NCI-H526 (cell line): ENCODE data around the gene CTF1.
"Not testable (repeated sequence)": the region's sequence is repeated elsewhere in the genome, so short reads cannot be mapped to it uniquely, and the experiment has no call there.

Experiments used
- DNase-seq, 2 experiments: peaks; one replicate each; lab custom pipeline; 2025; lab: John Stamatoyannopoulos, UW

Gene CTF1

GRCh38 chr16:30930160-30930571, 33.8 kb downstream of the CTF1 start:
- DNase-seq: no peak

- DNase-seq: no peak
Observed at GRCh38 chr16:30931068-30931650, 34.7 kb downstream of the CTF1 start.

DNA sequence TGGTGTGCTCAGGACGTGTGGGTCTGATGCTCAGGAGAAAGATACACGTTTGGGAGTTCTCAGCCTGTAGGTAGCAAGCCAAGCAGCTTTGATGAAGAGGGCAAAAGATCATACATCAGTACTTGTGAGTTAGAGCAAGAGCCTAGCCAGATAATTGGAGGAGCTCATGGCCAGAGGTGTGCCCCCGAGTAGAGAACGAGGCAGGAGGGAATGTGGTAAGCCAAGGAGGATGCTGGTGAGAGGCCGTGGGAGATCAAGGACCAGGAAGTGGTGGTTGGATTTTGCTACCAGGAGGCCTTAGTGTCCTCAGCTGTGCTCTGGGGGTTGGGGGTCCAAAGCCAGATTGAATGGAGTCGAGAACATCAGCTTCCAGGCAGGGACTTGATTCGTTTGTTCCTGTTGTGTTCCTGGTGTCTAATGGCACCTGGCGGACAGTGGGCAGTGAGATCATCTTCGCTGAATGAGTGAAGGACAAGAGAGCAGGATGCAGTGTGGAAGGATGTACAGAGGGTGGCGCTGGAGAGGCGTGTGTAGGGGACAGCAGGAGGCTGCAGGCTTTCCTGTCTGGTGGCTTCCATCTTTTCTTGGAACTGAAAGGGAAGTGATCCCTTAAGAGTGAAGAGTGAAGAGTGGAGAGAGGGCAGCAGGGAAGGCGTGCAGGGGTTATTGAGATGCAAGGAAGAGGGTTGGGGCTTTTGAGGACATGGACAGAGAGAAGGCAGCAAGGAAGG, 38.6 kb downstream of the CTF1 start:
- DNase-seq: peak in 1 of 2 experiments; percentile 40

DNA sequence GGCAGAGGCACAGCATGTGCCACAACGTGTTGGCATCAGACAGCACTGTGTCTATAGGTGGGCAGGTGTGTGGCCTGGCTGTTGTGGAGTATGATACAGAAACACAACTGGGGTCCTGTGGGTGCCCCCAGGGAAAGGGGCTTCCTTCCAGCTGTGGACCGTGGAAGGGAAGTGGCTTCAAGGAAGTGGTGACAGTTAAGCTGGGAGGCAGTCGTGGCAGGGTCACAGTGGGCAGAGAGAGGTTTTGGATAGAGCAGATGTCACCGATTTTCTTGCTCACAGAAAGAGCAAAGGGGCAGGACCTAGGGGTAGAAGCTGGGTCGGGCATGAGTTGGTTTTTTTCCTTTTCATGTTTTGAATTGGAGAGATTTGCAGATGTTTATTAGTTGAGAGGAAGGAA, 41.3 kb downstream of the CTF1 start:
- DNase-seq: no peak

GRCh38 chr16:30939571-30939970, 43.2 kb downstream of the CTF1 start:
- not testable (repeated sequence) for DNase-seq

GRCh38 chr16:30941600-30942425, 45.4 kb downstream of the CTF1 start:
- peak in 1 of 2 experiments; percentile 74 for DNase-seq

DNA sequence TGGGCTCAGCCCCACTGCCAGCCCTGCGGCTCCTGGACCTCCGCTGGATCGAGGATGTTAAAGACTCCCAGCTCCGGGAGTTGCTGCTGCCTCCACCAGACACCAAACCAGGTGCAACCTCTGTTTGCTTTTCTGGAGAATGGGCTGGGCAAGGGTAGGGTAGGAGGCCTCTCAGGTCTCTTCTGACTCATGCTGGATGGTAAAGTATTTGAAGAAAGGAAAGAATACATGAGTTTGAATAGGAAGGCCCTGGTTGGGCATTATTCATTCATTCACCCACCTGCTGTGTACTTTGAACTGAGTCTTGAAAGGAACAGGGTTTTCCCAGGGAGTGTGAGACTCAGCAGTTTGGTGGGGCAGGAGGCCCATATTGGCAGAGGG, 46.0 kb downstream of the CTF1 start:
- DNase-seq: no peak

DNA sequence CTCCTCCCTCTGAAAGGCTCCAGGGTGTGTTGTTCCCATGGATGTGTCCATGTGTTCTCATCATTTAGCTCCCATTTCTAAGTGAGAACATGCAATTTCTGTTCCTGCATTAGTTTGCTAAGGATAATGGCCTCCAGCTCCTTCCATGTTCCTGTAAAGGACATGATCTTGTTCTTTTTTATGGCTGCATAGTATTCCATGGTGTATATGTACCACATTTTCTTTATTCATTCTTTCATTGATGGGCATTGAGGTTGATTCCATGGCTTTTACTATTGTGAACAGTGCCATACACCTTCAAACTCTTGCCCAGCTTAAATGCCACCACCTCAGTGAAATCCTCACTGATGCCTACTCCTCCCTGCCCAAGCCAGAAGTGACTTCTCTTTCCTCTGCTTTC, 47.9 kb downstream of the CTF1 start:
- no peak for DNase-seq

DNA sequence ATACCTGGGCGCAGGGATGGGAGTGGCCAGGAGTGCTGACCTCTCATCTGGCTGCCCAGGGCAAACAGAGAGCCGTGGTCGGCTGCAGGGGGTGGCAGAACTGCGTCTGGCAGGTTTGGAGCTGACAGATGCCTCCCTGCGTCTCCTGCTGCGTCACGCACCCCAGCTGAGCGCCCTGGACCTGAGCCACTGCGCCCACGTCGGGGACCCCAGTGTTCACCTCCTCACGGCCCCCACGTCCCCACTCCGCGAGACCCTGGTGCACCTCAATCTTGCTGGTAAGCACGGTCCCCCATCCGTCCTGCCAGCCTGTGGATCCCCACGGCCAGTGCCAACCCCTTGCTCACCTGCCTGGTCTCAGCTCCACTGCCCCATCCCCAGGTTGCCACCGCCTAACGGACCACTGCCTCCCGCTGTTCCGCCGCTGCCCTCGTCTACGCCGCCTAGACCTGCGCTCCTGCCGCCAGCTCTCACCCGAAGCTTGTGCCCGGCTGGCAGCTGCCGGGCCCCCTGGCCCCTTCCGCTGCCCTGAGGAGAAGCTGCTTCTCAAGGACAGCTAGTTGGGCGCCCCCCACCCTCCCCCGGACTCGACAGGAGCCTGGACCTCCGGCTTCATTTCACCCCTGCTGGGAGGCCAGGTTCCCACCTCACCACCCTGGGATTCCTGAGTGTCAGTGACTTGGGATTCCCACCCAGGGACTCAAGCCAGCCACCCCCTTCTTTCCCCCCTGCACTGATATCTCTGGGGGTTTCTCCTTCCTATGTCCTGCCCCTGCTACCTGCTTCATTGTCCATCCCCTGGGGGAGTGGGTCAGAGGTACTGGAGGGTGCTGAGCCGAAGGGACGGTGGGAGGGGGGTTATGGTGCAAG, 50.5 kb downstream of the CTF1 start:
- no peak for DNase-seq

GRCh38 chr16:30947541-30947858, 51.1 kb downstream of the CTF1 start:
- no peak for DNase-seq

DNA sequence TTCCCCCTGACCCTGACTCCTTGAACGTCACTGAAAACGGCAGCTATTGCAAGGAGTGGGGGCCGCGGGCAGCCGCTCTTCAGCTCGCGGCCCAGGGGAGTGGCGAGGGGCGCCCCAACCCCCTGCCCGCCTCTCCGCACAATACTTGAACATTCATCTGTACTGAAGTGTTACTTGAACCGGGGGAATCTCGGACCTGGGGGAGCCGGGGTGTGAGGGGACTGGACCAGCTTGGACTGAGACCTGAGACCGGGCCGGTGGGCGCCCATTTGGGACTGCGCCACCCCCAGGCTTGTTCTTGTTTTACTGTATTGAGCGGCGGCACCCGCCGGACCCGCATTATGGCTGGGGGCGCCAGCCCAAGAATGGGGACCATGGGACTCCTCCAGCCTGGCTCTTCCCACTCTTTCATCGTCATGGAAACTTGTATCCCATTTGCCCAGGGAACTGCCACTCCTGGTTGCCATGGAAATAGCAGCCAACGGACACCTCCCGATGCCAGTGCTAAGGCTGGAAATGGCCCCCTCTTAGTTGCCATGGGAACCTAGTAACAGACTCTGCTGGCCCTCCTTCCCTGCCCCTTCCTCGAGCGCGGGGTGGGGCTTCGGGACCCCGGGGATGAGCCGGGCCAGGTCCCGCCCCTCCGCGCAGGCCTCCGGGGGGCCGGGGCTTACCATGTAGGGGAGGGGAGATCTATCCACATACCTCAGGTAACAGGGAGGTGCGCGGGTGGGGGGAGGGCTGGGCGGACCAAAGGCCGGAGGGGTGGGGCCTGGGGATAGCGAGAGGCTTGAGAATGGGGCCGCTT, 51.6 kb downstream of the CTF1 start:
- peak; percentile 79 to 85 for DNase-seq

GRCh38 chr16:30948667-30949649, 52.5 kb downstream of the CTF1 start, which contains the start of gene ORAI3:
Gene ORAI3, plus strand, starts transcription at chr16:30949068. Its CDS starts 222 bp downstream, at chr16:30949290.
- DNase-seq: peak; percentile 18 to 66

- DNase-seq: peak in 1 of 2 experiments; percentile 61
Observed at GRCh38 chr16:30949650-30950515, 53.5 kb downstream of the CTF1 start.

DNA sequence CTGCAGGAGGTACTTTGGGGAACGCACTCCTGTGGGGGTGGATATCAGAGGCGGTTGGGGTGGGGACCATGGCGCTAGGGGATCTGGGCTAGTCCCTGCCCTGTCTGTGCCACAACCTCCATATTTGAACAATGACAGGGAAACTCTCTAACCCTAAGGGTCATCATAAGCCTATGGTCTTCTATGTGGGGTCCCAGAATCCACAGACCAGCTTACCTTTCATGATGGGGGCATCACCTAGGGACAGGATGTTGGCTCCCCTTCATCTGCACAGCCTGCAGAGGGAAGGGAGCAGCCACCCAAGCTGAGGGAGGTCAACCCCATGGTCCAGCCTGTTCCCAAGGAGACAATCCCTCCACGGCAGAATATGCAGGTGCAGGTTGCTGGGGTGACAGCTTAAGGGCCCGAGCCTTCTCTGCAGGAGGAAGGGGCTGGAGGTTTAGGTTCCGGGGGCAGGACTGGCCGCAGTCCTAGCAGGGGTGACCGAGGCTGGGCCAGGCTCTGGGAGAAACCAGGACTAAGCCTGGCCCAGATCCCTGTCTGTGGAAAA, 54.2 kb downstream of the CTF1 start:
- DNase-seq: no peak

DNA sequence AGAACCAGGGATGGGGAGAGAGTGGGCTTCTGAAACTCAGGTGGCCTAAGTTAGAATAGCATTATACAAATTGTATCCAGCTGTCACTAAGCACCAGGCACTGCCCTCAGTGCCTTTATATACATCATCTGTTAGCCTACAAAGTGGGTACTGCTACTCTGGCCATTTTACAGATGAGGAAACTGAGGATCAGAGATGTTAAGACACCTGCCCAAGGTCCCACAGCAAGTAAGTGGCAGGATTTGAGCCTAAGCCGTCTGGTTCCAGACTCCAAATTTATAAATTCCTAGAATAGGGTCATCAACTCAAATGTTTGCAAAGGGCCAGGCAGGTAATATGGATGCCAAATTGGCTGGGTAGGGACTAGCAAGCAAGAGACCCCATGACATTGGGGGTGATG, 54.8 kb downstream of the CTF1 start:
- DNase-seq: no peak

GRCh38 chr16:30951750-30952149, 55.3 kb downstream of the CTF1 start:
- no peak for DNase-seq

- DNase-seq: no peak
Observed at GRCh38 chr16:30953111-30953510, 56.7 kb downstream of the CTF1 start.
